Measurements from ENCODE around the gene PEX5L. TPM values are rescaled to one million over a fixed set of nuclear protein-coding genes. Genes with fewer than 3 reads are reported as not detected.

The PEX5L gene
- total and polyA plus RNA-seq, 11 donors = 0.08 to 5.2 (median 0.22) TPM; not detected in 2

- DNase-seq = no peak
- Histone ChIP-seq H3K4me3 (no peak overlapping the region), H3K27me3 (peaks cover 0 to 9% (median 0%) of the 10 kb centered on the region in 9 donors), H3K27ac (no peak overlapping the region), H3K4me1 (no peaks in the 10 kb centered on the region), H3K9me3 (no peaks in the 10 kb centered on the region), H3K36me3 (no peaks in the 10 kb centered on the region)
- 16 to 74% (median 20%) methylated on average over 3 of the region's 3 CpGs for WGBS, 4 donors
- no peak for ATAC-seq
- intact Hi-C loops (cut with DNase I) = no loop called here
- TF ChIP-seq POLR2A (IDR thresholded peaks at IDR 0.05) (no peak), CTCF (IDR thresholded peaks at IDR 0.05) (no peak)
These were observed 71.8 kb downstream of the PEX5L start for GRCh38 chr3:179964890-179965289.

DNA sequence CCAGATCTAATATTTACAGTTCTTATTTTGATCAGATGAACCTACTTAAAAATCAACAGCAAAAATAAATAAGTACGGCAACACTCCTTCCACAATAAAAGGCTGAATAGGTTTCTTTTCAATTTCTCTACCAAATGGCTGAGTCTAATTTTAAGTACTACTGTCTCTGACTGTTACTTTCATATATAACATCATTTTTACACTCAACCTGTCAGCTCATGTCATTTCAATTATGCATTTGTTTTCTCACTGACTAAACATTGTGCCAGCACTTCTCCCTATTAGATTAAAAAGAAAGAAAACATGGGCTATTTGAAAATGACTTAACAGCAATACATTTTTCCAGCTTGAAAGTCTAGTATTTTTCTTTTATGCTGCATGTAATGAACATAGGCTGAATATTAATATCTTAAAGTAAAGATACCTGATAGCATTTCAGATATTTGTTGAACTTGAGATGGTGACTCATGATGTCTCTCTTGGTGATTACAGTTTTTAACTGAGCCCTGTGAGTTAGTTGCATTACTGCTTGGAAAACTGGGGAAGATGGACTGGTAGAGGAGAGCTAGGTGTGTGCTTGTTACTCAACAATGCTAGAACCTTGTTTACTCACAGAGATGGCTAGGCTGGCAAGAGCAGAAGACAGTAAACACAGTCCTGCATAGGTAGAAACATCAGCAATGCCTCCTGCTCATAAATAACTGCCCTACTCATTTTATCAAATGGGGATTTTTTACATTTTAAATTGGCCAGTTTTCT, 73.9 kb downstream of the PEX5L start:
- intact Hi-C loops (cut with DNase I) = no loop called here
- ATAC-seq = no peak
- H3K27me3 ChIP-seq = peaks cover 0 to 9% (median 0%) of the 10 kb centered on the region in 9 donors
- H3K27ac ChIP-seq = no peak overlapping the region
- WGBS, 4 donors = 89 to 96% (median 92%) methylated on average over 1 of the region's 1 CpG
- no peaks in the 10 kb centered on the region for H3K36me3 ChIP-seq
- TF ChIP-seq CTCF (IDR thresholded peaks at IDR 0.05) = no peak
- no peak for TF ChIP-seq POLR2A (IDR thresholded peaks at IDR 0.05)
- no peaks in the 10 kb centered on the region for H3K9me3 ChIP-seq
- no peak overlapping the region for H3K4me3 ChIP-seq
- no peaks in the 10 kb centered on the region for H3K4me1 ChIP-seq
- DNase-seq = no peak

- TF ChIP-seq POLR2A (IDR thresholded peaks at IDR 0.05) (no peak), CTCF (IDR thresholded peaks at IDR 0.05) (no peak)
- Histone ChIP-seq H3K4me1 (no peaks in the 10 kb centered on the region), H3K36me3 (no peaks in the 10 kb centered on the region), H3K4me3 (no peak overlapping the region), H3K27ac (no peak overlapping the region), H3K9me3 (no peaks in the 10 kb centered on the region), H3K27me3 (peaks cover 0 to 9% (median 0%) of the 10 kb centered on the region in 9 donors)
- intact Hi-C loops (cut with DNase I) = no loop called here
- DNase-seq (no peak), ATAC-seq (no peak)
- WGBS, 4 donors = 60 to 71% (median 62%) methylated on average over 5 of the region's 5 CpGs
These were observed 75.0 kb downstream of the PEX5L start for GRCh38 chr3:179961703-179962078.

- H3K4me1 ChIP-seq = no peaks in the 10 kb centered on the region
- no peak for TF ChIP-seq POLR2A (IDR thresholded peaks at IDR 0.05)
- TF ChIP-seq CTCF (IDR thresholded peaks at IDR 0.05) = no peak
- no peaks in the 10 kb centered on the region for H3K9me3 ChIP-seq
- peaks cover 0 to 9% (median 0%) of the 10 kb centered on the region in 9 donors for H3K27me3 ChIP-seq
- 71 to 75% (median 74%) methylated on average over 6 of the region's 6 CpGs for WGBS, 4 donors
- ATAC-seq = no peak
- no peak overlapping the region for H3K4me3 ChIP-seq
- intact Hi-C loops (cut with DNase I) = no loop called here
- no peaks in the 10 kb centered on the region for H3K36me3 ChIP-seq
- no peak overlapping the region for H3K27ac ChIP-seq
- DNase-seq = no peak
These were observed 75.5 kb downstream of the PEX5L start for GRCh38 chr3:179961071-179961702.

Data from heart left ventricle (tissue), 16 donors.